PFSK-1 (cell line): ENCODE results near the gene FERMT2.

Source experiments
- FOXP2 ChIP-seq: optimal IDR thresholded peaks from 2 replicates; pipeline ENCODE3; 2011; ENCODE audit warnings: borderline replicate concordance, control low read depth, inconsistent platforms; ENCODE audit not compliant: insufficient read depth; ENCODE audit errors: extremely low read length, extremely low read depth
- POLR2AphosphoS5 ChIP-seq: IDR thresholded peaks from 2 replicates; pipeline ENCODE4 v1.6.1; 2012; ENCODE audit warnings: low read depth, mild to moderate bottlenecking, control low read depth, low read length, moderate library complexity
- SIN3A ChIP-seq: IDR thresholded peaks from 2 replicates; pipeline ENCODE4 v1.6.1; 2012; ENCODE audit warnings: mild to moderate bottlenecking, low read length, moderate library complexity, borderline replicate concordance; ENCODE audit not compliant: insufficient read depth
- TAF1 ChIP-seq: IDR thresholded peaks from 2 replicates; pipeline ENCODE4 v1.6.1; 2012; ENCODE audit warnings: low read length, control low read depth, borderline replicate concordance; ENCODE audit not compliant: insufficient read depth

- TF ChIP-seq TAF1, result no peak
- TF ChIP-seq POLR2AphosphoS5, result no peak
- no peak for TF ChIP-seq SIN3A
- no peak for TF ChIP-seq FOXP2
Measured at GRCh38 chr14:52944254-52944653, 6.6 kb downstream of the FERMT2 start.
